Keratinocyte (primary cell): ENCODE results near the gene MC4R. TPM values are rescaled to one million over a fixed set of nuclear protein-coding genes. Genes with fewer than 3 reads are reported as not detected.

Source experiments
- DNase-seq: peaks from one replicate; pipeline ENCODE4 v3.0.0-alpha.2; 2011; ENCODE audit warnings: low read depth, missing footprints, low spot score
- FAIRE-seq: peaks from 2 replicates; lab custom pipeline; 2011; peaks lifted over from hg19 to GRCh38; lab: Jason Lieb, UNC
- H2AFZ ChIP-seq: 2 replicates; pipeline ENCODE4 v1.6.0; 2012; ENCODE audit warnings: low read length, control low read depth, inconsistent platforms; ENCODE audit not compliant: control insufficient read depth
- H3K27ac ChIP-seq: 2 replicates; pipeline ENCODE4 v1.5.1; 2011; ENCODE audit warnings: low read length; ENCODE audit not compliant: control insufficient read depth, insufficient read depth
- H3K27me3 ChIP-seq: 3 replicates; pipeline ENCODE4 v1.6.0; 2011; ENCODE audit warnings: low read length; ENCODE audit not compliant: control insufficient read depth, insufficient read depth; ENCODE audit errors: extremely low read depth
- H3K36me3 ChIP-seq, 2 experiments: 2 replicates in 1 of 2; 3 replicates in 1 of 2; pipeline ENCODE4 v1.5.1; 2011; ENCODE audit warnings: low read length in 2 of 2, mild to moderate bottlenecking in 1 of 2; ENCODE audit not compliant: control insufficient read depth in 2 of 2, insufficient read depth in 2 of 2; ENCODE audit errors: extremely low read depth in 1 of 2
- H3K4me1 ChIP-seq: 3 replicates; pipeline ENCODE4 v1.5.1; 2011; ENCODE audit warnings: low read length; ENCODE audit not compliant: control insufficient read depth, insufficient read depth; ENCODE audit errors: extremely low read depth
- H3K4me2 ChIP-seq: 3 replicates; pipeline ENCODE4 v1.6.0; 2011; ENCODE audit warnings: low read depth, low read length; ENCODE audit not compliant: control insufficient read depth, insufficient read depth; ENCODE audit errors: extremely low read depth
- H3K4me3 ChIP-seq, 3 experiments: fragments of 200-600 bp in 1 of 3; sonication (generic) in 1 of 3; 2 replicates in 2 of 3; 3 replicates in 1 of 3; pipeline ENCODE4 v1.5.1; 2011 to 2016; ENCODE audit warnings: low read length in 3 of 3, mild to moderate bottlenecking in 3 of 3, control low read depth in 2 of 3, inconsistent platforms in 1 of 3, low read depth in 1 of 3, mixed read lengths in 1 of 3, mixed run types in 1 of 3, moderate library complexity in 1 of 3; ENCODE audit not compliant: control insufficient read depth in 2 of 3, insufficient read depth in 2 of 3; ENCODE audit errors: extremely low read depth in 1 of 3
- H3K79me2 ChIP-seq: 2 replicates; pipeline ENCODE4 v1.6.0; 2012; ENCODE audit warnings: low read length; ENCODE audit not compliant: control insufficient read depth, insufficient read depth
- H3K9ac ChIP-seq: 3 replicates; pipeline ENCODE4 v1.6.0; 2011; ENCODE audit warnings: low read length; ENCODE audit not compliant: control insufficient read depth, insufficient read depth; ENCODE audit errors: extremely low read depth
- H3K9me1 ChIP-seq: 3 replicates; pipeline ENCODE4 v1.6.0; 2011; ENCODE audit warnings: low read length; ENCODE audit not compliant: control insufficient read depth, insufficient read depth; ENCODE audit errors: extremely low read depth
- H3K9me3 ChIP-seq: 2 replicates; pipeline ENCODE4 v1.5.1; 2012; ENCODE audit warnings: low read depth, low read length; ENCODE audit not compliant: control insufficient read depth
- H4K20me1 ChIP-seq: 3 replicates; pipeline ENCODE4 v1.6.0; 2011; ENCODE audit warnings: low read length; ENCODE audit not compliant: control insufficient read depth, insufficient read depth; ENCODE audit errors: extremely low read depth
- EZH2 ChIP-seq: IDR thresholded peaks from one replicate; pipeline ENCODE4 v1.6.1; 2012; ENCODE audit warnings: inconsistent platforms, mild to moderate bottlenecking, low read length, moderate library complexity
- dilution Hi-C: fragments of 300-500 bp; cut with MboI; formaldehyde crosslinking; loops from one replicate; pipeline ENCODE4 v1.7.0; 2020; ENCODE audit warnings: low sequenced_read_pairs; ENCODE audit not compliant: extremely low pct_ligation_motif_present
- polyA plus RNA-seq, 5 experiments: library from polyadenylated mRNA; depleted of rRNA in 3 of 5; stranded (reverse) in 3 of 5; stranded (forward) in 1 of 5; unstranded in 1 of 5; fragments of >200 nt; gene quantifications; 1 replicate in 1 of 5; 2 replicates in 3 of 5; 3 replicates in 1 of 5; pipeline versions ENCODE4 v1.2.1 to v1.2.3, GENCODE V29; 2011 to 2012; ENCODE audit warnings: missing spikeins in 2 of 5, low read depth in 1 of 5, low replicate concordance in 1 of 5
- TF ChIP-seq, protein P1 (sequence below), 3 experiments: IDR thresholded peaks in 1 of 3; conservative IDR thresholded peaks in 1 of 3; optimal IDR thresholded peaks in 1 of 3; 2 replicates in 2 of 3; 3 replicates in 1 of 3; pipeline versions ENCODE3 to v1.5.1; 2011; ENCODE audit warnings: low read length in 3 of 3, mild to moderate bottlenecking in 3 of 3, moderate library complexity in 2 of 3, control low read depth in 1 of 3, inconsistent platforms in 1 of 3; ENCODE audit not compliant: insufficient read depth in 2 of 3; ENCODE audit errors: extremely low read depth in 1 of 3

MC4R gene
- polyA plus RNA-seq, 1 donor (not counting 4 experiments of a cell fraction or from before 2014, with no cell fraction given), result 0.03 TPM

GRCh38 chr18:60389314-60389713 is 16.7 kb upstream of the MC4R start:
- Histone ChIP-seq H2AFZ (no peak overlapping the region), H3K4me2 (no peak overlapping the region), H3K27ac (no peak overlapping the region), H4K20me1 (no peaks in the 10 kb centered on the region), H3K4me1 (no peaks in the 10 kb centered on the region), H3K36me3 (no peaks in the 10 kb centered on the region), H3K9ac (no peak overlapping the region), H3K4me3 (no peak overlapping the region), H3K9me1 (no peaks in the 10 kb centered on the region), H3K27me3 (no peaks in the 10 kb centered on the region), H3K79me2 (no peaks in the 10 kb centered on the region), H3K9me3 (no peaks in the 10 kb centered on the region)
- no peak for TF ChIP-seq EZH2
- TF ChIP-seq, protein P1, sequence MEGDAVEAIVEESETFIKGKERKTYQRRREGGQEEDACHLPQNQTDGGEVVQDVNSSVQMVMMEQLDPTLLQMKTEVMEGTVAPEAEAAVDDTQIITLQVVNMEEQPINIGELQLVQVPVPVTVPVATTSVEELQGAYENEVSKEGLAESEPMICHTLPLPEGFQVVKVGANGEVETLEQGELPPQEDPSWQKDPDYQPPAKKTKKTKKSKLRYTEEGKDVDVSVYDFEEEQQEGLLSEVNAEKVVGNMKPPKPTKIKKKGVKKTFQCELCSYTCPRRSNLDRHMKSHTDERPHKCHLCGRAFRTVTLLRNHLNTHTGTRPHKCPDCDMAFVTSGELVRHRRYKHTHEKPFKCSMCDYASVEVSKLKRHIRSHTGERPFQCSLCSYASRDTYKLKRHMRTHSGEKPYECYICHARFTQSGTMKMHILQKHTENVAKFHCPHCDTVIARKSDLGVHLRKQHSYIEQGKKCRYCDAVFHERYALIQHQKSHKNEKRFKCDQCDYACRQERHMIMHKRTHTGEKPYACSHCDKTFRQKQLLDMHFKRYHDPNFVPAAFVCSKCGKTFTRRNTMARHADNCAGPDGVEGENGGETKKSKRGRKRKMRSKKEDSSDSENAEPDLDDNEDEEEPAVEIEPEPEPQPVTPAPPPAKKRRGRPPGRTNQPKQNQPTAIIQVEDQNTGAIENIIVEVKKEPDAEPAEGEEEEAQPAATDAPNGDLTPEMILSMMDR (optimal IDR thresholded peaks at IDR 0.05 in 1 of 3, IDR thresholded peaks at IDR 0.05 in 1 of 3, conservative IDR thresholded peaks at IDR 0.05 in 1 of 3; ENCODE audit: extremely low read depth in 1 of 3, insufficient read depth in 2 of 3, low read length in 3 of 3), result no peak
- DNase-seq, result no peak
- dilution Hi-C loops, result no loop called here
- FAIRE-seq, result no peak

- no peaks in the 10 kb centered on the region for H3K79me2 ChIP-seq
- no peak overlapping the region for H2AFZ ChIP-seq
- H3K9me3 ChIP-seq, result no peaks in the 10 kb centered on the region
- H3K27ac ChIP-seq, result no peak overlapping the region
- H3K4me2 ChIP-seq, result no peak overlapping the region
- dilution Hi-C loops, result no loop called here
- FAIRE-seq (no peak), DNase-seq (no peak)
- no peak overlapping the region for H3K4me3 ChIP-seq
- no peaks in the 10 kb centered on the region for H3K4me1 ChIP-seq
- TF ChIP-seq, protein P1 (optimal IDR thresholded peaks at IDR 0.05 in 1 of 3, IDR thresholded peaks at IDR 0.05 in 1 of 3, conservative IDR thresholded peaks at IDR 0.05 in 1 of 3; ENCODE audit: extremely low read depth in 1 of 3, insufficient read depth in 2 of 3, low read length in 3 of 3), result no peak
- no peak for TF ChIP-seq EZH2
- no peaks in the 10 kb centered on the region for H4K20me1 ChIP-seq
- no peak overlapping the region for H3K9ac ChIP-seq
- H3K9me1 ChIP-seq, result no peaks in the 10 kb centered on the region
- no peaks in the 10 kb centered on the region for H3K27me3 ChIP-seq
- no peaks in the 10 kb centered on the region for H3K36me3 ChIP-seq
These were observed 13.1 kb upstream of the MC4R start for GRCh38 chr18:60385693-60386092.
